ENCODE measurements around the gene PRDX5.
A peak's percentile ranks its signal among the peaks of the same experiment; 100 is the strongest.

The PRDX5 gene

DNA sequence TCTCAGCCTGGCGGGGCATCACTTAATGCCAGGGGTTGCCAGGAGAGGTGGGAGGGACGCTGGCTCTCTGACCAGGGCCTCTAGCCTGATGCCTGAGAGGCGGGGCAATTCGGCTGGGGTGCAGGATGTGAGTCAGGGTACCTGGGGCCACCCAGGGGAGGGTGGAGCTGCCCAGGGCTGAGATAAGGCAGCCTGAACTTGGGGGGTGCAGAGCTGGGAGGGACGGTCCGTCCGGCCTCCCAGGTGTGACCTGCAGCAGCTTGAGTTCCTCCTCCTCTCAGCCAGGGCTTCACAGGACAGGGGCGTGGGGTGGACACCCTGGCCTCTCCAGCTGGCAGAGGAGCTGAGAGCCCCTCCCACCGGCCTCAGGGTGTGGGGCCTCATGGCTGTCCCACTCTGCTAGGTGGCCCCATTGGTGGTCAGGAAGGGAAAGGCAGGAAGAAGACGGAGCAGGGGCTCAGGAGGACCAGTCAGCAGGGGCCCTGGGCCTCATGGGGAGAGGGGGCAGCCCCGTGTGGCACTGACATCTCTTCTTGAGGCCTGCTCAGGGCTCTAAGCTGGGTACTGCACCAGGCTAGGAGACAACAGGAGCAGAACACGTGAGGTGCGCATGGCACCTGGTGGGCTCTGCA is 40.1 kb downstream of the PRDX5 start:
- Histone ChIP-seq H3K4me3 (ENCODE audit: low read depth, low read length) (no peak overlapping the region; the same call in none of the 2 replicates), H3K4me1 (peaks cover 4% of the 10 kb centered on the region; the same call in 1 of the 2 replicates), H3K36me3 (no peaks in the 10 kb centered on the region), H3K9me3 (no peaks in the 10 kb centered on the region), H3K27me3 (no peaks in the 10 kb centered on the region)
- peak; percentile 8 for DNase-seq
- TF ChIP-seq CTCF (IDR thresholded peaks at IDR 0.05; ENCODE audit: low read depth, low read length): no peak

- DNase-seq: no peak
- peaks cover 4% of the 10 kb centered on the region; the same call in 1 of the 2 replicates for H3K4me1 ChIP-seq
These were observed 40.6 kb downstream of the PRDX5 start for GRCh38 chr11:64358536-64358906.

DNA sequence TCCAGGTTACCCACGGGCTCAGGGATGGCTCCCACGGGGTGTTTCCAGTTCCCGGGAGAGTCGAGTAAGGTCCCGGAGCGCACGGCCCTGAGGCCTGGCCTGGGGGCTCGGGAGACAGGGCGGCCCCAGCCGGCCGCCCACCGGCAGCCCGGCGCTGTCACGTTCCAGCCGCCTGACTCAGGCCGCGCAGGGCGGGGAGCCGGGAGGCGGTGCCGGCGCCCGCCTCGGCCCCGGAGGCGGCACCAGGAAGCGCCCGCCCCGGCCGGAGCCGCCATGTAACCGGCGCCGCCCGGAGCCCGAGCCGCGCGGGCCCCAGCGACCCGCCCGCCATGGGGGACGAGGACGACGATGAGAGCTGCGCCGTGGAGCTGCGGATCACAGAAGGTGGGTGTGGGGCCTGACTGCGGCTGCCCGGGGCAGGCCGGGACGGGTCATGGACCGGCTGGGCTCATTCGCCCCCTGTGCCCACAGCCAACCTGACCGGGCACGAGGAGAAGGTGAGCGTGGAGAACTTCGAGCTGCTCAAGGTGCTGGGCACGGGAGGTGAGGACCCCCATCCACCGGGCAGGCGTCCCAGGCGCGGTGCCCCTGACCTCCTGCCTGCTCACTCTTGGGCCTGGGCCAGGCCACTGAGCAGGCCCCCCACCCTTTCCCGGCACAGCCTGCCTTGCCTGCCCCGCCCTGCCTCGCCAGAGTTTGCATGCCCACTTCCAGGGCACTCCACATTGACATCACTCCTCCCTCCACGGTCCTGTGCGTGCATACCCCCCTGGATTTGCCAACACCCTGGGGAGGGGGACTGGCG is 41.2 kb downstream of the PRDX5 start, which contains the start of gene RPS6KA4:
TSS of gene RPS6KA4 (plus strand) at position 256 of the 805 bp plus-strand sequence. CDS start at position 330, 74 bp downstream.
- H3K4me3 ChIP-seq (ENCODE audit: low read depth, low read length): peak within 1 kb of the TSS; percentile 63
- no peaks in the 10 kb centered on the region for H3K36me3 ChIP-seq
- no peaks in the 10 kb centered on the region for H3K9me3 ChIP-seq
- DNase-seq: peak; percentile 46
- H3K4me1 ChIP-seq: peaks cover 4% of the 10 kb centered on the region; the same call in 1 of the 2 replicates
- TF ChIP-seq CTCF (IDR thresholded peaks at IDR 0.05; ENCODE audit: low read depth, low read length): no peak
- no peaks in the 10 kb centered on the region for H3K27me3 ChIP-seq

More at GRCh38 chr11:64358536-64358906, 40.6 kb downstream of the PRDX5 start:
- peak overlapping the region; percentile 54 for H3K4me3 ChIP-seq (ENCODE audit: low read depth, low read length)
- no peaks in the 10 kb centered on the region for H3K9me3 ChIP-seq
- H3K36me3 ChIP-seq: no peaks in the 10 kb centered on the region
- H3K27me3 ChIP-seq: no peaks in the 10 kb centered on the region
- no peak for TF ChIP-seq CTCF (IDR thresholded peaks at IDR 0.05; ENCODE audit: low read depth, low read length)

- Histone ChIP-seq H3K9me3 (no peaks in the 10 kb centered on the region), H3K4me3 (ENCODE audit: low read depth, low read length) (peak overlapping the region; percentile 63), H3K27me3 (no peaks in the 10 kb centered on the region), H3K36me3 (no peaks in the 10 kb centered on the region), H3K4me1 (peaks cover 4% of the 10 kb centered on the region; the same call in 1 of the 2 replicates)
- no peak for TF ChIP-seq CTCF (IDR thresholded peaks at IDR 0.05; ENCODE audit: low read depth, low read length)
- no peak for DNase-seq
These were observed 42.0 kb downstream of the PRDX5 start for GRCh38 chr11:64359712-64360445.

GRCh38 chr11:64360448-64360921 is 42.6 kb downstream of the PRDX5 start:
- DNase-seq: no peak
- peaks cover 4% of the 10 kb centered on the region; the same call in 1 of the 2 replicates for H3K4me1 ChIP-seq
- no peaks in the 10 kb centered on the region for H3K9me3 ChIP-seq
- no peak for TF ChIP-seq CTCF (IDR thresholded peaks at IDR 0.05; ENCODE audit: low read depth, low read length)
- H3K27me3 ChIP-seq: no peaks in the 10 kb centered on the region
- H3K4me3 ChIP-seq (ENCODE audit: low read depth, low read length): no peak overlapping the region
- H3K36me3 ChIP-seq: peaks cover 3% of the 10 kb centered on the region; the same call in 1 of the 2 replicates

Data from BE2C (cell line).